Measurements from ENCODE around the gene VPS13D. TPM values are rescaled to one million over a fixed set of nuclear protein-coding genes. Genes with fewer than 3 reads are reported as not detected.

VPS13D gene
- total and polyA plus RNA-seq, 2 experiments from 2014 or later: 10.7 to 34.9 TPM

DNA sequence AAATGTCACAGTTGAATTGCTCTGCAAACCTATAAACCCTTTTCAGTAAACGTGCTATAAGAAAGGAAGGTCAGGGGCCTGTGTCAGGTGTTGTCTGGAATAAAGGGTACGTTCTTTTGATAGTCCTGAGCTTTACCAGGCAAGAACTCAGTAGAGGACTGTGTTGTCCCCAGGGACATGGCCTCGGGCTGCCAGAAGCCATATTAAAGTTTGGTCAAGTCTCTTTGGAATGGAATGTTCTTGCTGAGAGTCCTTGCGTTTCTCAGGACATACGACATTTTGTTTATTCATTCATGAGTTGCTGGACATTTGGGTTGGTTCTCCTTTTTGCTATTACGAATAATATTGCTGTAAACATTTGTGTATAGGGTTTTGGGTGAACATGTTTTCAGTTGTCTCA is 16.8 kb downstream of the VPS13D start (continued):
- TF ChIP-seq, protein P1, sequence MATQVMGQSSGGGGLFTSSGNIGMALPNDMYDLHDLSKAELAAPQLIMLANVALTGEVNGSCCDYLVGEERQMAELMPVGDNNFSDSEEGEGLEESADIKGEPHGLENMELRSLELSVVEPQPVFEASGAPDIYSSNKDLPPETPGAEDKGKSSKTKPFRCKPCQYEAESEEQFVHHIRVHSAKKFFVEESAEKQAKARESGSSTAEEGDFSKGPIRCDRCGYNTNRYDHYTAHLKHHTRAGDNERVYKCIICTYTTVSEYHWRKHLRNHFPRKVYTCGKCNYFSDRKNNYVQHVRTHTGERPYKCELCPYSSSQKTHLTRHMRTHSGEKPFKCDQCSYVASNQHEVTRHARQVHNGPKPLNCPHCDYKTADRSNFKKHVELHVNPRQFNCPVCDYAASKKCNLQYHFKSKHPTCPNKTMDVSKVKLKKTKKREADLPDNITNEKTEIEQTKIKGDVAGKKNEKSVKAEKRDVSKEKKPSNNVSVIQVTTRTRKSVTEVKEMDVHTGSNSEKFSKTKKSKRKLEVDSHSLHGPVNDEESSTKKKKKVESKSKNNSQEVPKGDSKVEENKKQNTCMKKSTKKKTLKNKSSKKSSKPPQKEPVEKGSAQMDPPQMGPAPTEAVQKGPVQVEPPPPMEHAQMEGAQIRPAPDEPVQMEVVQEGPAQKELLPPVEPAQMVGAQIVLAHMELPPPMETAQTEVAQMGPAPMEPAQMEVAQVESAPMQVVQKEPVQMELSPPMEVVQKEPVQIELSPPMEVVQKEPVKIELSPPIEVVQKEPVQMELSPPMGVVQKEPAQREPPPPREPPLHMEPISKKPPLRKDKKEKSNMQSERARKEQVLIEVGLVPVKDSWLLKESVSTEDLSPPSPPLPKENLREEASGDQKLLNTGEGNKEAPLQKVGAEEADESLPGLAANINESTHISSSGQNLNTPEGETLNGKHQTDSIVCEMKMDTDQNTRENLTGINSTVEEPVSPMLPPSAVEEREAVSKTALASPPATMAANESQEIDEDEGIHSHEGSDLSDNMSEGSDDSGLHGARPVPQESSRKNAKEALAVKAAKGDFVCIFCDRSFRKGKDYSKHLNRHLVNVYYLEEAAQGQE (IDR thresholded peaks at IDR 0.05; ENCODE audit: unreplicated experiment): no peak
- TF ChIP-seq, protein P2, sequence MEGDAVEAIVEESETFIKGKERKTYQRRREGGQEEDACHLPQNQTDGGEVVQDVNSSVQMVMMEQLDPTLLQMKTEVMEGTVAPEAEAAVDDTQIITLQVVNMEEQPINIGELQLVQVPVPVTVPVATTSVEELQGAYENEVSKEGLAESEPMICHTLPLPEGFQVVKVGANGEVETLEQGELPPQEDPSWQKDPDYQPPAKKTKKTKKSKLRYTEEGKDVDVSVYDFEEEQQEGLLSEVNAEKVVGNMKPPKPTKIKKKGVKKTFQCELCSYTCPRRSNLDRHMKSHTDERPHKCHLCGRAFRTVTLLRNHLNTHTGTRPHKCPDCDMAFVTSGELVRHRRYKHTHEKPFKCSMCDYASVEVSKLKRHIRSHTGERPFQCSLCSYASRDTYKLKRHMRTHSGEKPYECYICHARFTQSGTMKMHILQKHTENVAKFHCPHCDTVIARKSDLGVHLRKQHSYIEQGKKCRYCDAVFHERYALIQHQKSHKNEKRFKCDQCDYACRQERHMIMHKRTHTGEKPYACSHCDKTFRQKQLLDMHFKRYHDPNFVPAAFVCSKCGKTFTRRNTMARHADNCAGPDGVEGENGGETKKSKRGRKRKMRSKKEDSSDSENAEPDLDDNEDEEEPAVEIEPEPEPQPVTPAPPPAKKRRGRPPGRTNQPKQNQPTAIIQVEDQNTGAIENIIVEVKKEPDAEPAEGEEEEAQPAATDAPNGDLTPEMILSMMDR (conservative IDR thresholded peaks at IDR 0.05; ENCODE audit: low read depth in 2 of 2): no peak

DNA sequence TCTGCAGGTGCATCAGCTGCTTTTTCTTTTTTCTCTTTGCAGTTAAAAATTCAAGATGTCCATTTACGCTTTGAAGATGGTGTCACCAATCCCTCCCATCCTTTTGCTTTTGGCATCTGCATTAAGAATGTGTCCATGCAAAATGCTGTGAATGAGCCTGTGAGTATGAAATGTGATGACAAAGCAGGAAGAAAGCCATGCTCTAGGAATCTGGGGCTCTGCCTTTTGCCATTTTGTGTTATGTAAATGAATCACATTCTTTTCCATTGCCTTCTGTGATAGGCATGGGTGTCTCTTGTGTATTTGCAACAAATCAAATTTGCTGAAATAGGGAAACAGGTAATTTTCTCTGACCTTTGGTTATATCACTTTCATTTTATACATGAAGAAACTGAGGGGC is 19.4 kb downstream of the VPS13D start:
- 0 out of 2 replicates have a peak, but pooled peaks cover 4% of the 10 kb centered on the region for H4K20me1 ChIP-seq (replicated peaks; ENCODE audit: insufficient read depth)
- H3K4me3 Mint-ChIP-seq: peak overlapping the region; percentile 10; the same call in 1 of the 3 replicates
- H3K27me3 ChIP-seq (ENCODE audit: insufficient read depth): no peaks in the 10 kb centered on the region
- H3K36me3 ChIP-seq (ENCODE audit: insufficient read depth): peaks cover 9% of the 10 kb centered on the region
- H3K27me3 Mint-ChIP-seq (ENCODE audit: insufficient read depth, low read depth, poor library complexity): peaks cover 8% of the 10 kb centered on the region
- H3K79me2 ChIP-seq (replicated peaks; ENCODE audit: insufficient read depth): no peaks in the 10 kb centered on the region
- H2AFZ ChIP-seq: no peak overlapping the region
- H3F3A ChIP-seq (replicated peaks; ENCODE audit: low read depth): no peaks in the 10 kb centered on the region
- H3K4me1 ChIP-seq (ENCODE audit: insufficient read depth): peaks cover 19% of the 10 kb centered on the region
- no peak overlapping the region for H3K4me3 ChIP-seq
- peak overlapping the region; percentile 30 for H3K4me2 ChIP-seq
- DNase-seq (ENCODE audit: low spot score) (peak; percentile 49), ATAC-seq (peak; percentile 58; the same call in 2 of the 3 replicates)
- peak overlapping the region; percentile 95 for H3K27ac Mint-ChIP-seq
- H3K36me3 Mint-ChIP-seq (ENCODE audit: low read depth): peaks cover 41% of the 10 kb centered on the region
- H3K4me1 Mint-ChIP-seq: peaks cover 18% of the 10 kb centered on the region
- H3K9me2 ChIP-seq (ENCODE audit: insufficient read depth): no peaks in the 10 kb centered on the region
- no peaks in the 10 kb centered on the region for H3K9me3 Mint-ChIP-seq
- H3K27ac ChIP-seq (ENCODE audit: low read depth): peak overlapping the region; percentile 61; the same call in 1 of the 2 replicates
- no peak for TF ChIP-seq EZH2phosphoT487 (IDR thresholded peaks at IDR 0.05; ENCODE audit: unreplicated experiment)
- no peak for TF ChIP-seq NANOG (IDR thresholded peaks at IDR 0.05; ENCODE audit: borderline replicate concordance)
- TF ChIP-seq JUNB (IDR thresholded peaks at IDR 0.05; ENCODE audit: unreplicated experiment): no peak
- no peak for TF ChIP-seq CREB1 (CRISPR knock-in tag; IDR thresholded peaks at IDR 0.05; ENCODE audit: low read depth)
- TF ChIP-seq, protein P1 (IDR thresholded peaks at IDR 0.05; ENCODE audit: unreplicated experiment): no peak
- TF ChIP-seq POLR2AphosphoS5 (IDR thresholded peaks at IDR 0.05; ENCODE audit: low read depth): no peak
- TF ChIP-seq STAT1 (IDR thresholded peaks at IDR 0.05; ENCODE audit: unreplicated experiment): no peak
- no peak for TF ChIP-seq EZH2 (IDR thresholded peaks at IDR 0.05; ENCODE audit: low read depth, unreplicated experiment)
- TF ChIP-seq, protein P3, sequence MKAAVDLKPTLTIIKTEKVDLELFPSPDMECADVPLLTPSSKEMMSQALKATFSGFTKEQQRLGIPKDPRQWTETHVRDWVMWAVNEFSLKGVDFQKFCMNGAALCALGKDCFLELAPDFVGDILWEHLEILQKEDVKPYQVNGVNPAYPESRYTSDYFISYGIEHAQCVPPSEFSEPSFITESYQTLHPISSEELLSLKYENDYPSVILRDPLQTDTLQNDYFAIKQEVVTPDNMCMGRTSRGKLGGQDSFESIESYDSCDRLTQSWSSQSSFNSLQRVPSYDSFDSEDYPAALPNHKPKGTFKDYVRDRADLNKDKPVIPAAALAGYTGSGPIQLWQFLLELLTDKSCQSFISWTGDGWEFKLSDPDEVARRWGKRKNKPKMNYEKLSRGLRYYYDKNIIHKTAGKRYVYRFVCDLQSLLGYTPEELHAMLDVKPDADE (IDR thresholded peaks at IDR 0.05): no peak

Measured in GM23338 (cell line).